ENCODE results near the gene SMIM1.
A peak's percentile ranks its signal among the peaks of the same experiment; 100 is the strongest.
"Not testable (repeated sequence)": the region's sequence is repeated elsewhere in the genome, so short reads cannot be mapped to it uniquely, and the experiment has no call there.

The SMIM1 gene

DNA sequence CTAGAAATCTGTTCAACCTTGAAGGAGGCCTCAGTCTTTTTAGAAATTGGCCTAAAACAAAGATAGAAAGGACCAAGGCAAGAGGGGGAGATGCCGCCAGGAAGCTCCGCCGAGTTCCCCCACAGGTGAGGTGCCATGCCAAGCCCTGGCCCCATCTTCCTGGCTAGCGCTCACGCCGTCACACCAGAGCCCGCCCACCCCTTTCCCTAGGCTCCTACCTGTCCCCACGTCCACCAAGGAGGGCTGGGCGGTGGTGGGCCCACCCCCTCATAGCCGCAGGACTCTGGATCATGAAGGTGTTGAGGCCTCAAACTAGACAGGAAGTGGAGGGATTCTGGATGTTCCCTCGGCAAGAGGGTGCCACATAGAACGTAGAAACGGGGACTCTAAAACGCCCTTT, 35.8 kb upstream of the SMIM1 start:
- no peak for DNase-seq (ENCODE audit: low read depth)

DNA sequence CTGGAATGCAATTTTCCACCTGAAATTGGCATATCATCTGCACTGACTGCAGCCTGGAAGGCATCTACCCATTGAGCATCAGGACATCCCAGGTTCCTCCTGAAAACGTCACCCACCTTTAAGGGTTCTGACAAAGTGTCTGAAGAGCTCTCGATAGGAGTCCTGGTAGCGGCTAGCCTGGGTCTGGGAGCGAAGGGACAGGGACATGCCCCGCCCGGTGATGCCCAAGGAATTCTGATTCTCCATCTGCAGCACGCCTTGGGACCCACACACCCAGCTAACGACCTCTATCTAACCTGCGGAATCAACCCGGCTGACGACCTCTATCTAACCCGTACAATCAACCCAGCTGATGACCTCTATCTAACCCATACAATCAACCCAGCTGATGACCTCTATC, 33.6 kb upstream of the SMIM1 start:
- no peak for DNase-seq (ENCODE audit: low read depth)

DNA sequence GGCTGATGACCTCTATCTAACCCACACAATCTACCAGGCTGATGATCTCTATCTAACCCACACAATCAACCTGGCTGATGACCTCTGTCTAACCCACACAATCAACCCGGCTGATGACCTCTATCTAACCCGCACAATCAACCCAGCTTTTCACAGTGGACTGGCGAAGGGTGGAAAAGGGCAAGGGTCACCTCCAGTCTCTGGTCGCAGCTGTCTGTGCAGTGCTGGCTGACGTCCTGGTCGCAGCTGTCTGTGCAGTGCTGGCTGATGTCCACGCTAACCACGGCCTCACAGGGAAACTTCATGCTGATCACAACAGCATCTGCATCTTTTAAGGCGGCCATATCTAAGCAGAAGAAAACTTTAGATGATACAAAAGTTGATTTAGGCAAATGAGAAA, 32.5 kb upstream of the SMIM1 start:
- no peak for DNase-seq (ENCODE audit: low read depth)

DNA sequence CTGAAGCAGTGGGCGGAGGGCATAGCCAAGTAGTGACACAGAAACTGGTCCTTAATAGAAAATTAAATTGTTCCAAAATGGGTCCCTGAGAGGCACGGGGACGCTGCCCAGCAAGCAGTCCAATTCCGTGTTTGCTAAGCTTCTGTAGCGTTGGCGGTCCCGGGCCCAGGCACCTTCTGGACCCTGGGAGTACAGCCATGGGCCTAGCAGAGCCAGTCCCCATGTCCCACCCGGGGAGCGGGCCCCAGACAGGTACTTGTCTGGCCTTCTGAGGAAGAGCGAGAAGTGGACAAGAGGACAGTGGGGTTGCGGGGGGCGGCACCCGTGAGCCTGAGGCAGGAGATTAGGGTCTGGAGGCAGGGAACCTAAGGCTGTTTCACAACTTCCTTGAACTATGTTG, 31.8 kb upstream of the SMIM1 start:
- DNase-seq (ENCODE audit: low read depth): no peak

GRCh38 chr1:3741566-3742438, 30.7 kb upstream of the SMIM1 start:
- no peak for DNase-seq (ENCODE audit: low read depth)

DNA sequence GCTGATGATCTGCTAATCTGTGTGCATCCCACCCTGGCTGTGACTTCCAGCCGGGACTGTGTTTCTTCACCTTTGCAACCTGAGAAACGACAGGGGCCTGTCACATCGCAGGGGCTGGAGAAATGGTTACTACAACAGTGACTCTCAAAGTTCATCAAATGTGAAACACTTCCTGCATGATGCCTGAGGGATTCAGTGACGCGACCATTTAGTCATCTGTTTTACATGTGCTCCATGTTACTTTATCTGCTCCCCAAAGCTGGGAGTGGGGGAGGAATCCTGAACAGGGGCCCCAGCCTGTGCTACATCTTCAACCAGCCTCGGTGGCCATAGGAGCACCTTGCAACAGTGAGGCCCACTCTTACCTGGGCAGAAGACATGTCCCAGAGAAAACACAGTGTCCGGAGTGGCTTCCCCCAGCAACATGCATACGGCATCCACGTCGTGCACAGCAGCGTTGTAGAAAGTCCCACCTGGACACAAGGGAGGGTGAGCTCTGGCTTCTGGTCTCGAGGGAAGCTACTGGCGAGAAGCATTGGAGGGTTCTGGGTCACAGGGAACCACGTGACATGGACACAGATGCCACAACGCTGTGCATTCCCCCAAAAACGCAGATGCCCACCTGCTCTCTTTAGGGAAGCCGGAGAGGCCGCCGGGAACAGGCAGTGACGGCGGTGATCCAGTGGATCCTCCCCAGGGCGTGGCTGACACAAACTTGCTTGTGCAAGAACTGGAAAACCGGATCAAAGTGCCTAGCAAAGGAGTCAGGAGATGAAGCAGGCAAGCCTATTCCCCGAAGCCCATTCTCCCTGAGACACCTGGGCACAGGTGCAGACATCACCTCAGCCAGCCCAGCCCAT, 29.9 kb upstream of the SMIM1 start:
- no peak for DNase-seq (ENCODE audit: low read depth)

GRCh38 chr1:3743421-3743820, 29.1 kb upstream of the SMIM1 start:
- no peak for DNase-seq (ENCODE audit: low read depth)

DNA sequence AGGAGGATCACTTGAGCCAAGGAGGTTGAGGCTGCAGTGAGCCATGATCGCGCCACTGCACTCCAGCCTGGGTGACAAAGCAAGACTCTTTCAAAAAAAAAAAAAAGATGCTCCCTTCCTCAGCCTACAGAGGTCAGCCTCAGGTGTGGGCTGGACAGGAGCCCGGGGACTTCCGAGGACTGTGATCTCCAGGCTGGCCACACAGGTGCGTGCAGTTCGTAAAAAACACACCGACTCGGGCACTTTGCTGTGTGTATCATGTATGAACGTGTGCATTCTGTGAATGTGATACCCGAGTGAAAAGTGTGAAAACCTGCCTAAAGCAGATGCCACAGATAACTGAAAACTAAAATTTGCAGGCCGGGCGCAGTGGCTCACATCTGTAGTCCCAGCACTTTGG, 28.7 kb upstream of the SMIM1 start:
- DNase-seq (ENCODE audit: low read depth): no peak

GRCh38 chr1:3744646-3745045, 27.9 kb upstream of the SMIM1 start:
- no peak for DNase-seq (ENCODE audit: low read depth)

- no peak for DNase-seq (ENCODE audit: low read depth)
Measured at GRCh38 chr1:3745071-3745470, 27.5 kb upstream of the SMIM1 start.

DNA sequence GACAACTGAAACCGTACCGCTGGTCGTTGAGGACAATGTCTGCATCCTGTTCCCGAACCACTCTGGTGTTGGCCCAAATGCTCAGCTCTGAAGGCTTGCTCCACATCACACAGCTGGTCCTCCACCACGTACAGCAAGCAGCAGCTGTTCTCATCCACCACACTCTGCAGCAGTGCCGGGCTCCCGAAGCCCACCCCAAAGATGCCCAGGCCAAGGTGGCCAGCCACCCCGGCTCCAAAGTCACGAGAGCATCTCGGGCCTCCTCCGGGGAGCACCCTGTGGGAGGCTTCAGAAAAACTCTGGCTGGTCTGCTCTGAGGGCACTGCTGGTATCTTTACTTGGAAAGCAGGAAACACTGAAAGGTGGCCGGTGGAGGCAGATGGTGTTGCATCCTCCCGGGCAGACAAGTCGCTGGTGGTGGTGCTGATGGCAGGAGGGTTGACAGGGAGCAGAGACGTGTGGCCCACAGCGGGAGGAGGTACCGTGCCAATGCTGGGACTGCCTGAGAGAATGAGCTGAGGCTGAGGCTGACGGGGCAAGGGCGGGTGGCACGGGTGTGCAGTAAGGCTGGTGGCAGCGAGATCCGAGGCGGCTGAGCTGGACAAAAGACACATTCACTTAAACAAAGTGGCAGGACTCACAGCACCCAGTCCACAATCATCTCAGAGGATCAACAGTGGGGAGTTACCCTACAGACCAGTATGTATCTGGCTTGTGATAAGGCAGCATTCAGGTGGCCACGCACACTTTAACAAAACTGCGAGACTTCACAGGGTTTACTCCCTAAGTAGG, 26.8 kb upstream of the SMIM1 start:
- DNase-seq (ENCODE audit: low read depth): no peak

DNA sequence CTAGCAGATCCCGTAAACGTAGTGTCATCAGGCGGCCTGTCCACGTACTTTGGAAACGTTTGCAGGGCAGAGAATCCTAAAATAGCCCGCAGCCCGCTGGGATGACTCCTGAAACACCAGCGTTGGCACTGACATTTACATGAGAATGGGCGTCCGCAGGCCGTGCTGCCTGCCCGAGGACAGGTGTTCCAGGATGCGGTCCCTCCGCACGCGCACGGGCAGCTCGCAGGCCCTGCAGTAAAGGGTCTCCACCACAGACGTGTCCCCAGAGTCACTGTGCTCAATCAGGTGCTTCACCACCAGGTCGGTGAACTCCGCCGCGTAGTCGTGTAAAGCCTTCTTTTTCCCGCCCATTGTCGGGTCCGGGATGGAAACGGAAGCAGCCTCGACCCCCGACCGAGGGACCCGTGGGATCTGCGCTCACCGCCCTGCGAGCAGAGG, 26.1 kb upstream of the SMIM1 start:
- no peak for DNase-seq (ENCODE audit: low read depth)

- DNase-seq (ENCODE audit: low read depth): peak; percentile 83
Measured at GRCh38 chr1:3746830-3747521, 25.6 kb upstream of the SMIM1 start.

GRCh38 chr1:3747522-3747848, 25.1 kb upstream of the SMIM1 start:
- no peak for DNase-seq (ENCODE audit: low read depth)

- no peak for DNase-seq (ENCODE audit: low read depth)
Measured at GRCh38 chr1:3747903-3748302, 24.6 kb upstream of the SMIM1 start.

DNA sequence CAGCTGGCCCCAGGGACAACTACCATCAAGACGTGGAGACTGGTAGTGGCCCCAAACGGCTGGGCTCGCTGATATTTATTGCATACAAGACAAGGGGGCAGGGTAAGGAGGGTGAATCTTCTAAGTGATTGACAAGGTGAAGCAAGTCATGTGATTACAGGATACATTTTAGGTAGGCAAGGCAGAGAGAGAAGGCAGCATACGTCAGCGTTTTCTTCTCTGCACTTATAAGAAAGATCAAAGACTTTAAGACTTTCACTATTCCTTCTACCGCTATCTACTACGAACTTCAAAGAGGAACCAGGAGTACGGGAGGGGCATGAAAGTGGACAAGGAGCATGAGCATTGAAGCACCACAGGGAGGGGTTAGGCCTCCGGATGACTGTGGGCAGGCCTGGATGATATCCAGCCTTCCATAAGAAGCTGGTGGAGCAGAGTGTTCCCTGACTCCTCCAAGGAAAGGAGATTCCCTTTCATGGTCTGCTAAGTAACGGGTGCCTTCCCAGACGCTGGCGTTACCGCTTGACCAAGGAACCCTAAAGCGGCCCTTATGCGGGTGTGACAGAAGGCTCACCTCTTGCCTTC, 24.1 kb upstream of the SMIM1 start:
- not testable (repeated sequence) for DNase-seq (ENCODE audit: low read depth)

DNA sequence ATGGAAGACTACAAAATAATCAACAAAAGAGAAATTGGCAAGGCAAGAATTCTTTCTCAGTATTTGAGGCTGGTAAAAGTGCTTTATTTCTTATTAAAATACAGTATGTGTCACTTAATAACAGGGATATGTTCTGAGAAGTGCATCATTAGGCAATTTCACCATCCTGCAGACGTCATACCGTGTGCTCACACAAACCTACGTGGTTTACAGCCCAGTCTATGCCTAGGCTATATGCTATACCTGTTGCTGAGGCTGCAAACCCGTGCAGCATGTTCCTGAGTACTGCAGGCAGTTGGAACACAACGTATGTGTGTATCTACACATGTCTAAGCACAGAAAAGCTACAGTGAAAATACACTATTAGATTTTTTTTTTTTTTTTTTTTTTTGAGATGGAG, 23.0 kb upstream of the SMIM1 start:
- DNase-seq (ENCODE audit: low read depth): no peak

GRCh38 chr1:3750741-3751140, 21.8 kb upstream of the SMIM1 start:
- no peak for DNase-seq (ENCODE audit: low read depth)

DNA sequence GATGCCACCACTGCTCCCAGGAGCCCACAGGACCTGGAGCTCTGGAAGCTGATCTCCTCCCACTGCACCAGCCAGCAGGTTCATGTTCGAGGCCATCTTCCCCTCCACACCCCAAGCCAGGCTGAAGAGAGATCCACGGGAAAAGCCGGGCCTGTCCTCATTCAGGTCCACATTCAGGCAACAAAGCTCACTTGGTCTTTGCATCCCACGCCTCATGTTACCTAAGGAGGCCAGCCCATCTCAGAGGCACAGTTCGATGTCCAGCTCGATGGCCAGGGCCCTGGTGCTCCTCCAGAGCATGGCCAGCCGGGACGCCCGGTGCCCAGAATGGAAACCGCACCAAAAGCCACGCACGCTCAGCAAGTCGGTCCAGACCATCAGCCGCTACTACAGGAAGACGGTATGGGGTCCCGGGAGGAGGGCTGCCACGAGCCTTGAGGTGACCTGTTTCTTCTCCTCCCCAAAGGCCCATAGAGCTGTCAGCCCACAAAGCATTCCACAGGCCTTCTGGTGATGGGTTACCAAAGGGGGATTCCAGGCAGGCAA, 20.1 kb upstream of the SMIM1 start, which contains the start of gene CCDC27:
Gene CCDC27 (plus strand): TSS at position 51 of the 546 bp plus-strand sequence. CDS start 32 bp downstream, at position 83.
- DNase-seq (ENCODE audit: low read depth): no peak

GRCh38 chr1:3753656-3754454, 18.7 kb upstream of the SMIM1 start:
- no peak for DNase-seq (ENCODE audit: low read depth)
